Neutrophil (primary cell): Measurements from ENCODE around the gene MTMR2.

Experiments used
- H3K27ac ChIP-seq: fragments of 200-600 bp; sonication (generic); 2 replicates; pipeline ENCODE4 v1.5.1; 2016; ENCODE audit warnings: mild to moderate bottlenecking, moderate library complexity
- H3K27me3 ChIP-seq: fragments of 200-600 bp; sonication (generic); 2 replicates; pipeline ENCODE4 v1.6.0; 2016; ENCODE audit warnings: mild to moderate bottlenecking
- H3K36me3 ChIP-seq: fragments of 200-600 bp; sonication (generic); 2 replicates; pipeline ENCODE4 v1.5.1; 2017
- H3K4me1 ChIP-seq, 2 experiments: fragments of 200-600 bp in 1 of 2; sonication (generic) in 1 of 2; 1 replicate in 1 of 2; 2 replicates in 1 of 2; pipeline versions ENCODE4 v1.5.1 to v1.6.1; 2013 to 2016; ENCODE audit warnings: low read depth in 1 of 2, low read length in 1 of 2, mild to moderate bottlenecking in 1 of 2, moderate library complexity in 1 of 2; ENCODE audit not compliant: control insufficient read depth in 1 of 2, insufficient read depth in 1 of 2
- H3K4me3 ChIP-seq, 2 experiments: fragments of 200-600 bp in 1 of 2; sonication (generic) in 1 of 2; 1 replicate in 1 of 2; 2 replicates in 1 of 2; pipeline ENCODE4 v1.5.1; 2013 to 2016; ENCODE audit warnings: low read depth in 1 of 2, low read length in 1 of 2, mild to moderate bottlenecking in 1 of 2, moderate library complexity in 1 of 2
- H3K9me3 ChIP-seq: fragments of 200-600 bp; sonication (generic); 2 replicates; pipeline ENCODE4 v1.5.1; 2016
- TF ChIP-seq, protein P1 (sequence below): fragments of 200-600 bp; sonication (generic); IDR thresholded peaks from 2 replicates; pipeline ENCODE4 v1.5.1; 2016; ENCODE audit warnings: antibody characterized with exemption

Gene MTMR2

DNA sequence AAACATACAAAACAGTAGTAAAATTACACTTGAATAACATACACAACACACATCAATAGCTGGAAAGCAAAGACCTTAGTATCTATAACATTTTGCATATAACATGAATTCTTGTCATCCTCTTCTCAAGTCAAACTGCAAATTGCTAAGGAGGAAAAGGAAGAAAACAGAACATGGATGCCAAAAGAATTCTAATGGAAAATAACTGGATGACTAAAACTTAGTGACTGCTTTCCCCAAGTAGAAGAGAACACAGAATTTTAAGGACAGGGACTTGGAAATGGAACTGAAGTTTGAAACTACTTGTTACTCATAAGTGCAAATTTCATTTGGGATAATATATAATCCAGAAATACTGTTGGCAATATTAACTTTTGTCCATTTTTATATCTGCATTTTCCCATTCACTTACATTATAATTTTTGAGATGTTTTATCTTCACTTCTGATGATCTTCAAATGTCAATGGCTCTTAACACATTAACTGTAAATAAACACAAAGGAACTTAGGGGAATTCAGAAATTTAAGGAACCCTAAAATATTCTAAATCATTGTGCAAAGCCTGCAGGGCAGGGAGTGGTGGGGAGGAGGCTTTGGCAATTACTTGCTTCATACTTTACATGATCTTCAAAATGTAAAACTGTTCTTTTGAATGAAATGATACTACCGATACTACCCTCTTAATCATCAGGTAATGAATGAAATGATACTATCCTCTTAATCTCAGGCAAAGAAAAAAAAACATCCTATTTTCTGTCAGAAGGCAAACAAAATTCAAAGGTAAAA, 9.9 kb downstream of the MTMR2 start:
- no peaks in the 10 kb centered on the region for H3K27me3 ChIP-seq
- no peaks in the 10 kb centered on the region for H3K4me1 ChIP-seq
- H3K9me3 ChIP-seq = no peaks in the 10 kb centered on the region
- TF ChIP-seq, protein P1, sequence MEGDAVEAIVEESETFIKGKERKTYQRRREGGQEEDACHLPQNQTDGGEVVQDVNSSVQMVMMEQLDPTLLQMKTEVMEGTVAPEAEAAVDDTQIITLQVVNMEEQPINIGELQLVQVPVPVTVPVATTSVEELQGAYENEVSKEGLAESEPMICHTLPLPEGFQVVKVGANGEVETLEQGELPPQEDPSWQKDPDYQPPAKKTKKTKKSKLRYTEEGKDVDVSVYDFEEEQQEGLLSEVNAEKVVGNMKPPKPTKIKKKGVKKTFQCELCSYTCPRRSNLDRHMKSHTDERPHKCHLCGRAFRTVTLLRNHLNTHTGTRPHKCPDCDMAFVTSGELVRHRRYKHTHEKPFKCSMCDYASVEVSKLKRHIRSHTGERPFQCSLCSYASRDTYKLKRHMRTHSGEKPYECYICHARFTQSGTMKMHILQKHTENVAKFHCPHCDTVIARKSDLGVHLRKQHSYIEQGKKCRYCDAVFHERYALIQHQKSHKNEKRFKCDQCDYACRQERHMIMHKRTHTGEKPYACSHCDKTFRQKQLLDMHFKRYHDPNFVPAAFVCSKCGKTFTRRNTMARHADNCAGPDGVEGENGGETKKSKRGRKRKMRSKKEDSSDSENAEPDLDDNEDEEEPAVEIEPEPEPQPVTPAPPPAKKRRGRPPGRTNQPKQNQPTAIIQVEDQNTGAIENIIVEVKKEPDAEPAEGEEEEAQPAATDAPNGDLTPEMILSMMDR = no peak
- no peaks in the 10 kb centered on the region for H3K36me3 ChIP-seq
- H3K4me3 ChIP-seq = no peak overlapping the region
- no peak overlapping the region for H3K27ac ChIP-seq

DNA sequence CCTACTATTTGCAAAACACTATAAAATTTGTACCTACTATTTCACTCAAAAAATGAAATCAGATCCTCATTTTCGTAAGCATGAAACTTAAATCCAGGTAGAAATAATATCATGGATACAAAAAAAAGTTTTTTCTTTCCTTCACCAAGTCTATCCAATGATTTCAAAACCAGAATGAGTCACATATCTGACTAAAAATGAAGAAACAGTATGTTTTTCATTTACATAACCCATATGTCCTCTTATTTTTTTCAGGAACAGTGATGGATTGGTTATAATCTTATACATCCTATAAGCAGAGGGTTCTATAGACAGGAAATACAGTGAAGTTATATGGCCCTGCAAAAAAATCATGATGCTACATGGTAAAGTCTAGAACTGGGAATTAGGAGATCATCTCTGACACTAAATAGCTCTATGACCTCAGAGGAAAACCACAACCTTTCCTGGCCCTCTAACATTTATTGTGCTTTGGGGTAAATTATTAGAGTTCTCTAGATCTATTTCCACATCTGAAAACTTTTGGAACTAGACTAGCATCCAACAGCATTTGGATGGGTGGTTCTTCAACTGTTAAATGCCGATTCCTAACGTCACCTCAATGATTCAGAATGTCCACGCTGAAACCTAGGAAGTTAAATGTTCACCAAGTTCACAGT, 10.9 kb downstream of the MTMR2 start:
- TF ChIP-seq, protein P1 = no peak
- Histone ChIP-seq H3K4me1 (no peaks in the 10 kb centered on the region), H3K27ac (no peak overlapping the region), H3K27me3 (no peaks in the 10 kb centered on the region), H3K36me3 (no peaks in the 10 kb centered on the region), H3K4me3 (no peak overlapping the region), H3K9me3 (no peaks in the 10 kb centered on the region)

DNA sequence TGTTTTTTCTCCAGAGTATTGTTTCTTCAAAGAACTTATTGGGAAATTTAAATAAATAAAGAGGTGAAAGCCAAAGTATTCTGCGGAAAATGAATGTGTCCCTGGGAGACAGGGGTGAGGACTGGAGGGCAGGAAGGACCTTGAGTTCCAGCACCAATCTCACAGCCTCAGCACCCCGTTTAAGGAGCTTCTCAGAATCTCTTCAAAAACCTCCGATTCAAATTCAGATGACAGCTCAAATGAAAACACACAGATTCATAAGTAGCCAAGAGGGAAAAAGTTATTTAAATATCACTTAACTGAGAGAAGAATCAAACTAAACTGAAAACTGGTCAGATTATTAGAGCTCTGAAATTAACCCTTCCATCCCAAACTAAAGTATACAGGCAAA, 12.5 kb downstream of the MTMR2 start:
- Histone ChIP-seq H3K4me1 (no peaks in the 10 kb centered on the region), H3K27ac (no peak overlapping the region), H3K4me3 (no peak overlapping the region), H3K27me3 (no peaks in the 10 kb centered on the region), H3K9me3 (no peaks in the 10 kb centered on the region), H3K36me3 (no peaks in the 10 kb centered on the region)
- TF ChIP-seq, protein P1 = no peak

DNA sequence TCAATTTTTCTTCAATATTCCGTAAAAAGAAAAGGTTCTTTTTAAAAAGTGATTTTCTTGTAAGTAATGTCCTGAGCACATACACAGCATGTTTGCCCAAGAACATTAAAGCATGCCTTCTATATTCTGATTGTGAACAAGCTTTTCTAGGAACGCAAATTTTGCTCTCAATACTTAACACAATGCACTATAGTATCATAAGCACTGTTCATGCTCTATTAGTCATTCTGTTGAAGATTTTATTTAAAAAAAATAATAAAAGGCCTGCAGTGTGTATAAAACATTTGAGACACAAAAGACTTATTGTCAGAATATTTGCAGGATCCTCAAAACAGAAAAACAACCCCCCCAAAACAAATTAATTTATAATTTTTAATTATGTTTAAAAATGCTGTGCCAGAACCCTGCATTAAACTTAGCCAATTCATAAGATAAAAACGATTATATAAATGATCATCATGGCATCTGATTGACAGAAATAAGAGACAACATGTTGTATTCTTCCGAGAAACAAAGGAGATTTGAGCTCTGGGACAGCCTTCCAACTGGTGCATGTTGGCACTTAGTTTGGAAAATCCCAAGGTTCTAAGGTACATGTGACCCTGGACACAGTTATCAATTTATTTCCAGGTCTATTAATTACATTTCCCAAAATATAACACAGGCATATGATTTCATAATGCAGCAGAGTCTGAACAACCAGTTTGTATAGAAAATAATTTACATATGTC, 13.1 kb downstream of the MTMR2 start:
- Histone ChIP-seq H3K9me3 (no peaks in the 10 kb centered on the region), H3K36me3 (no peaks in the 10 kb centered on the region), H3K4me1 (no peaks in the 10 kb centered on the region), H3K27ac (no peak overlapping the region), H3K27me3 (no peaks in the 10 kb centered on the region), H3K4me3 (no peak overlapping the region)
- TF ChIP-seq, protein P1 = no peak

DNA sequence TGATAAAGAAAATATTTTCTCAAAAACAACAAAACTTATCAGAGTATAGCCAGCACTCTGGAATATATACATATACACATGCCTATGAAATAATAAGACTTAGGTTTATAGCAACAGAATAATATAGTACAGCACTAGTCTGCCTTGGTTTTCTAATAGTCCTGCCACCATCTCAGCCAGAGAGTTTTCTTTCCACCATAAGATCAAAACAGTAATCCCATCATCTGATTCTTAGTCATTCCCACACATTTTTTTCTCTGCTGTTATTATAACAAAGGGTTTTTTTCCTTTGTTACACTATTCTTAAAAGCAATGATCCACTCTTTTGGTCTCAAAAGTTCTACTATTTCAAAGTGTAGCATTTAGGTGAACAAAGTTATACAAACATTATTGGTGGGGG, 15.1 kb downstream of the MTMR2 start:
- H3K27me3 ChIP-seq = no peaks in the 10 kb centered on the region
- H3K27ac ChIP-seq = no peak overlapping the region
- TF ChIP-seq, protein P1 = no peak
- H3K36me3 ChIP-seq = no peaks in the 10 kb centered on the region
- H3K4me3 ChIP-seq = no peak overlapping the region
- no peaks in the 10 kb centered on the region for H3K4me1 ChIP-seq
- H3K9me3 ChIP-seq = no peaks in the 10 kb centered on the region
